Endothelial cell of hepatic sinusoid (primary cell): ENCODE measurements around the gene SIGLEC1.

ENCODE experiments used
- in situ Hi-C: cut with HindIII; loops from 2 replicates; pipeline ENCODE4 v1.10.0; 2017; ENCODE audit warnings: low sequenced_read_pairs

Gene SIGLEC1

GRCh38 chr20:3705491-3705969 is 6.9 kb downstream of the SIGLEC1 start:
- in situ Hi-C loops = no loop called here

- in situ Hi-C loops = no loop called here
These were observed 8.3 kb downstream of the SIGLEC1 start for GRCh38 chr20:3704087-3704486.

DNA sequence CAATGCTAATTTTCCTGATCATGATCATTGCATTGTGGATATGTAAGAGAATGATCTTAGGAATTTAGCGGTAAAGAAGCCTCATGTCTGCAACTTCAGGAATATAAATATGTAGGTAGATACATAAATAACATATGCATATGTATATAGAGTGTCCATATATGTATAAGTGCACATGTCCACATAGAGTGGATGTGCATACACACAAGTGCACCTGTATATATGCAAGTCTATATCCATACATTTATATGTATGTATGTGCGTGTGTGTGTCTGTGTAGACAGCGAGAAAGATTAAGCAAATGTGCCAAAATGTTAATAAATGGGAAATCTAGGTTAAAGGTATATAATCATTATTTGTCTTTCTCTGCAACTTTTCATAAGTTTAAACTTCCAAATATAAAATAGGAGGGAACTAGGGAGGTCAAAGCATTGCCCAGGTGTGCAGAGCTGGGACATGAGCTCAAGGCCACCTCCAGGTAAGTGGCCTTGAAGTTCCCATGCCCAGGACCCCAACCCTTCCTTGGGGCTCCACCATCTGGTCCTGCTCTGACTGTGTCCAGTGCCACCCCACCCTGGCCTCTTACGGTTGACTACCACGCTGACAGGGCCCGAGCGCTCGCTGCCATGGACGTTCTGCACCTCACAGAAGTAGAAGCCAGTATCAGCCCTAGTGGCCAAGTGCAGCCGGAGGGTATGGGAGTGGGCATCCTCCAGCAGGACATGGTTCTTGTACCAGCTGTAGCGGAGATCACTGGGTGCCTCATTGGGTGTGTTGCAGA is 9.6 kb downstream of the SIGLEC1 start:
- in situ Hi-C loops = no loop called here

- in situ Hi-C loops = no loop called here
These were observed 11.1 kb downstream of the SIGLEC1 start for GRCh38 chr20:3701061-3701998.

DNA sequence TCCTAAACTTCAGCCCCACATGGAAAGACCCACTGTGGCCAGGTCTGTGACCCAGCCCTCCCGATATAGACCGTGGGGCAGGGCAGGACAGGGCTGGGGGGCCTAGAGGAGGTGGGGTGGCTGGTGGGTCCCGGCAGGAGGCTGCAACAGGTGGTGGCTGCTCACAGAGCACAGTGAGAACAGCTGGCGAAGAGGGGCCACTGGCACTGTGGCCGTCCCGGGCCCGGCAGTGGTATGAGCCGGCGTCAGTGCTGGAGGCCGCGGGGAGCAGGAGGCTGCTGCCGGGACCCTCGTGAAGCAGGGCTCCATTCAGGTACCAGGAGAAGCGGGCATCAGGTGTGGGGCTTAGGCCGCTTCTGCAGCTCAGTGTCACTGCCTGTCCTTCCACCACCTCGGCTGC is 13.4 kb downstream of the SIGLEC1 start:
- in situ Hi-C loops = no loop called here

GRCh38 chr20:3698591-3699001 is 13.8 kb downstream of the SIGLEC1 start:
- in situ Hi-C loops = no loop called here

GRCh38 chr20:3697588-3698305 is 14.7 kb downstream of the SIGLEC1 start:
- in situ Hi-C loops = no loop called here

DNA sequence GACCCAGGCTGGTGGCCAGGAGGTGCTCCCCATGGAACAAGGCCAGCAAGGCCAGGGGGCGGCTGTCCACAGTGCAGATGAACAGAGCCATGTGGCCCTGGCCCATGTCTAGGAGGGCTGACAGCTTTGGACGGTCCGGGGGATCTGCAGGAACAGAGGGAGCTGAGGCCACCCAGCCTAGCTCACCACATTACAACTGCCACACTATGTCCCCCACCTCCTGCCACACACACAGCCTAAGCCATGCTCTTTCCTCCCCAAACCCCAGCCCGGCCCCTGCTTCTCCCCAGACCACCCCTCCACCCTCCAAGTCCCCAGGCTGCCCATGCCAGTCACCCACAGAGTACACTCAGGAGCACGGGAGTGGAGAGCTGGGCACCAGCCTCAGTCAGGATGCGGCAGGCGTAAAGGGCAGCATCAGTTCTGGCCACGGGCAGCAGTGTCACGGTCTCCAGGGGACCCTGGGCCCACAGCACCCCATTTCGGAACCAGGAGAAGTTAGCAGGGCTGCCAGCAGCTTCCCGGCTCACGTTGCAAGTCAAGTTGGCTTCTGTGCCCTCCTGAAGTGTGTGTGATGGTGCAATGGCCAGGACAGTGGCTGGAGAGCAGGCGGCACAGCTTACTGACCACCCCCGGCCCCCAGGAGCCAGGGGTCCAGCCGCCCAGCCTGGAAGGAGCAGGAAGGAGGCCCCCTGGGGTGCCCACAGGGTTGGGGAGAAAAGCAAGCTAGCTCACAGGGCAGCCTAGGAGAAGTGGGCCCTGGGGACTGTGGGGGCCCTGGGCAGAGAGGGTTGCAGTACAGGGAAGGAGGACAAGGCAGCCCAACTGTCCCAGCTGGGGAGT is 15.4 kb downstream of the SIGLEC1 start:
- in situ Hi-C loops = no loop called here

DNA sequence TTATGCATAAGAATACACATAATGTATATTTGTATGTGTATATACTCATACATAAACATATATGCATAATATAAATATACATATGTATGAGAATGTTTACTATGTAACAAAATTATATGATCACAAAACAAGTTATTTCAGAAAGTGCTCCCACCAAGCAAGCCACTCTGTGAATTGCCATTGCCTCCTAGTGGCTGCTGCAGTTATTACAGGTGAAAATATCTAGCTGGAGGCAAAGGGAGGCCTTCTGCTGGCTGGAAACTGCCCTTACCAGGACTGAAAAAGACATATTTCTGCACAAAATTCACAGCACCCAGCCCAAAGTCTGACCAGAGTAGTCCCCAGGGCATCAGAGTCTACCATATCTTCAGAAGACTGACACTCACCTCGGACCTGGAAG is 16.2 kb downstream of the SIGLEC1 start:
- in situ Hi-C loops = no loop called here

DNA sequence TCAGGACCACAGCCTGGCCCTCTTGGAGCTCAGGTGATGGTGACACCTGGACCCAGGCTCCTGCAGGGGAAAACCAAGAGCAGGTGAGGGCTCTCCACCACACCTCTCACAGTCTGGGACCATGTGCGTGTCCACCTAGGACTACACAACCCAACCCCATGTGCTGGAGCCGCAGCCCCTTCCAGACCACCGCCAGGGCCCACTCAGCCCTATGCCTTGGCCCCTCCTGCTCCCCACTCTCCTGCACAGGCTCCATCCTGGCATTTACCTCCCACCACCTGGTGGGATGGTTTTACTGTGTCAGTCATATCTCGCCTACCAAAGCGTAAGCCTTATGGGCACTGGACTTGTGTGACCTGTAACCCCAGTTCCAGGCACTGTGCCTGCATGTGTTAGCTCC is 17.5 kb downstream of the SIGLEC1 start:
- in situ Hi-C loops = no loop called here

GRCh38 chr20:3693376-3693775 is 19.0 kb downstream of the SIGLEC1 start:
- in situ Hi-C loops = no loop called here

GRCh38 chr20:3692706-3693294 is 19.6 kb downstream of the SIGLEC1 start:
- in situ Hi-C loops = no loop called here

DNA sequence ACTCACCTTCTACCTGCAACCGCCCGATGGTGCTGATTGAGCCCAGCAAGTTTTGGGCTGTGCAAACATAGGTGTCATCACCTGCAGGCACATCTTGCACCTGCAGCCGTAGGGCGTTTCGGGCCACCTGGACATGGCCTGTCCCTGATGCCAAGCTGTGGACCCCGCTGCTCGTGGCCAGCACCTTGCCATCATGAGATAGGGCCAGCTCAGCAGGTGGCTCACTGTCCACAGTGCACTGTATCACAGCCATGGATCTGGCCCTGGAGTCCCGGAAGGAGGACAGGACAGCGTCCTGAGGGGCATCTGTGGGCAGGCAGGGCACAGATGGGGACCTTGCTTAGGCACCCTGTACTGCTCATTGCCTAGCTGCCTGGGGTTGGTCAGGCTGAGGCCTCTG is 20.5 kb downstream of the SIGLEC1 start:
- in situ Hi-C loops = no loop called here

DNA sequence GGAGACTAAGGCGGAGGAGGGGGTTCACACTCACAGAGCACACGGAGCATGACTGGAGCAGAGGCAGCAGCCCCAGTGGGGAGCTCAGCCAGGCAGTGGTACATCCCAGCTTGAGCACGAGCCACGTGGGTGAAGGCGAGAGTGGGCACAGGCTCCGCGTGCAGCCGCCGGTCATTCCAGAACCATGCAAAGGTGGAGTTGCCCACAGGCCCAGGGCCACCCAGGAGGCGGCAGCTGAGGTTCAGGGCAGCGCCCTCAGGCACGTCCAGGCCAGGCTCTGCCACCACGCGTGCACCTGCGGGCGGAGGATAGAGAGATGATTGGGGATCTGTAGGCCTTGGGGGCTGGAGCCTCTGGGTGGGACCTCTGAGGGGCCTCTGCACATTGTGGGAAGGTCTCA is 21.1 kb downstream of the SIGLEC1 start:
- in situ Hi-C loops = no loop called here

- in situ Hi-C loops = no loop called here
These were observed 22.0 kb downstream of the SIGLEC1 start for GRCh38 chr20:3690413-3690812.

DNA sequence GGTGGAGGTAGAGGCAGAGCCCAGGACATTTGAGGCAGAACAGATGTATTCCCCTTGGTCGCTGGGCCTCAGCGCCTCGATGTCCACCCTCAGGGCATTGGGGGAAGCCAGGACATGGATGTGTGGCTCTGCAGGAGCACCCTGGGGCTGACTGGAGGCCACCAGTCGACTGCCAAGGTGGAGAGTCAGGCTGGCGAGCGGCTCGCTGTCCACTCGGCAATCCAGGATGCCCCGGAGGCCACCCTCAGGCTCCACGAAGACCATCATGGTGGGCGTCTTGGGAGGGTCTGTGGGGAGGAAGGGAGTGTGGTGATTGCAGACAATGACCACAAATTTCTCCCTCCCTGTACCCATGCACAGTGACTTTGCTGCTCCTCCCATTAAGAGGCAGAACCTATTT is 22.4 kb downstream of the SIGLEC1 start:
- in situ Hi-C loops = no loop called here

- in situ Hi-C loops = no loop called here
These were observed 24.7 kb downstream of the SIGLEC1 start for GRCh38 chr20:3687655-3688054.

DNA sequence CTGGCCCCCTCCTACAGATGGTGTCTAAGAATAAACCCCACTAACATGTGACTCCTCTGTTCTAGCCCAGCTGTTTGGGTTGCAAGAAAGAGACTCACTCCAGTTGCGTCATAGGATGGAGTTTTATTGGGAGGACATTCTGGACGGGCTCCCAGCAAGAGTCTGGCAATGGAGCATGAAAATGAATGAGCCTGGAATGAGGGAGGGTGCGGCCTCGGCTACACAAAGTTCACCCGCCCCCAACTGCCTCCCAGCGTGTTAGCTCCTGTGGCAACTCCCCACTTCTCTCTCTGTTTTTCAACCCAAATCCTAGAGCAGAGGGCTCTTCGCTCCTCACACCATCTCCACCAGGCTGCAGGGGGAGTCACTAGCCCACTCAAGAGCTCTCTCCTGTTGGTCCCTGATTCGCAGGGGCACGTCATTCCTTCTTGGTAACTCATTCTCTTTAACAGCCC is 25.5 kb downstream of the SIGLEC1 start:
- in situ Hi-C loops = no loop called here

DNA sequence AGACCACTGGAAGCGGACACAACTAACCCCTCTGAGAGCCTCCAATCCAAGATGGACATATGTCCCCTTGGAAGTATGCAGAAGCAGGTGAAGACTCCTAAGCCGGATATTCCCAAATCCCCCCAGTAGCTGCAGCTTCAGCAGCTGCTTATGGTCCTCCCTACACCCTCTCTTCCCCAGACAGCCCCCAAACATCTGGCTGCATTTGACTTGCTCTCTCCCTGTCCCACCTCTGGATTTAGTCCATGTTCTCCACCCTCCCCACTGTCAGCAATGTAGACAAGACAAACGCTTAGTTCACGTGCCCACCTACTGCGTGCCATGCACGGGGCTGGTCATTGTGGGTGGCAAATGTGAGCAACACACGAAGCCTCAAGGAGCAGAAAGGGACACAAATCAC is 26.0 kb downstream of the SIGLEC1 start:
- in situ Hi-C loops = no loop called here

GRCh38 chr20:3685341-3685740 is 27.1 kb downstream of the SIGLEC1 start:
- in situ Hi-C loops = no loop called here
